ENCODE measurements around the gene GOLGA8R.
"Not testable (repeated sequence)": the region's sequence is repeated elsewhere in the genome, so short reads cannot be mapped to it uniquely, and the experiment has no call there.

Gene GOLGA8R

DNA sequence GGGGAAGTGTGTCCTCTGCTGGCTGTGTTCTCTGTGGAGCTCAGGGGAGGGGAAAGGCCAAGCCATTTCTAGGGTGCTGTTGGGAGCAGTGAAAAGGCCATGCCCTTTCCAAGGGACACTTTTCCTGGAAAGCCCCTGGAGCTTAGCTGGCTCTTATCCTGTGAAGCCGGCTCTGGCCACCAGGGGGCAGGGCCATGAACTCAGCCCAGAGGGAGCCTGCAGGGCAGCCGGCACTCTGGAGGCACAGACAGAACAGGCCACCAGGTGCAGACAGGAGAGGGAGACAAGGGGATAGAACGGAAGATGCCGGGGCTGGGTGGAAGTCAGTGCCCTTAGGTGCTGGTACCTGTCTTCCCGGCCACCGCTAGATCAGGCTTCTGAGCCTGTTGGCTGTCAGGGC lies 15.1 kb downstream of the GOLGA8R start:
- H3K27ac ChIP-seq (ENCODE audit: insufficient read depth in 1 of 2, low read depth in 1 of 2, low read length in 2 of 2, poor library complexity in 1 of 2, severe bottlenecking in 2 of 2); H3K9me3 ChIP-seq (ENCODE audit: control extremely low read depth in 1 of 5, control insufficient read depth in 4 of 5, insufficient read depth in 2 of 5, low read depth in 1 of 5, low read length in 4 of 5); DNase-seq; POLR2A ChIA-PET; CTCF ChIA-PET; H3K27me3 ChIP-seq (replicated peaks in 2 of 5; ENCODE audit: control insufficient read depth in 4 of 5, insufficient read depth in 5 of 5, low read length in 4 of 5); H3K4me3 ChIP-seq (ENCODE audit: control insufficient read depth in 1 of 7, extremely low read depth in 1 of 7, insufficient read depth in 4 of 7, low read depth in 2 of 7, low read length in 6 of 7); H3K4me1 ChIP-seq (ENCODE audit: control extremely low read depth in 1 of 4, control insufficient read depth in 4 of 4, insufficient read depth in 4 of 4, low read length in 3 of 4); H3K36me3 ChIP-seq (ENCODE audit: control insufficient read depth in 4 of 4, insufficient read depth in 4 of 4, low read length in 3 of 4): not testable (repeated sequence)
- WGBS (ENCODE audit: insufficient coverage) = no CpG with 5 or more reads among the region's 6 CpGs

DNA sequence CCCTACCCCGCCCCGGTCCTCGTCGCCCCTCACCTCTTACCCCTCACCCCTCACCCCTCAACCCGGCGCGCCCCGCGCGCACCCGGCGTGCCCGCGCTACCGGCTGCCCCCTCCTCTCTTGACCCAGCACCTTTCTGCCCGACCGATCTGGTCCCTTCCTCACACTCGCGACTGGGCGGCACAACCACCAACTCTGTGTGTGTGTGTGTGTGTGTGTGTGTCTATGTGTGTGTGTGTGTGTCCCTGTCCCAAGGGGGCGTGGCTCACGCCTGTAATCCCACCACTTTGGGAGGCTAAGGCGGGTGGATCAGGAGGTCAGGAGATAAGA lies 20.4 kb downstream of the GOLGA8R start:
- H3K4me3 ChIP-seq (ENCODE audit: control insufficient read depth in 1 of 7, extremely low read depth in 1 of 7, insufficient read depth in 4 of 7, low read depth in 2 of 7, low read length in 6 of 7); POLR2A ChIA-PET; CTCF ChIA-PET; DNase-seq; H3K9me3 ChIP-seq (ENCODE audit: control extremely low read depth in 1 of 5, control insufficient read depth in 4 of 5, insufficient read depth in 2 of 5, low read depth in 1 of 5, low read length in 4 of 5); H3K27ac ChIP-seq (ENCODE audit: insufficient read depth in 1 of 2, low read depth in 1 of 2, low read length in 2 of 2, poor library complexity in 1 of 2, severe bottlenecking in 2 of 2); H3K27me3 ChIP-seq (replicated peaks in 2 of 5; ENCODE audit: control insufficient read depth in 4 of 5, insufficient read depth in 5 of 5, low read length in 4 of 5); H3K4me1 ChIP-seq (ENCODE audit: control extremely low read depth in 1 of 4, control insufficient read depth in 4 of 4, insufficient read depth in 4 of 4, low read length in 3 of 4); H3K36me3 ChIP-seq (ENCODE audit: control insufficient read depth in 4 of 4, insufficient read depth in 4 of 4, low read length in 3 of 4): not testable (repeated sequence)
- whole genome bisulfite sequencing (ENCODE audit: insufficient coverage) = no CpG with 5 or more reads among the region's 23 CpGs

DNA sequence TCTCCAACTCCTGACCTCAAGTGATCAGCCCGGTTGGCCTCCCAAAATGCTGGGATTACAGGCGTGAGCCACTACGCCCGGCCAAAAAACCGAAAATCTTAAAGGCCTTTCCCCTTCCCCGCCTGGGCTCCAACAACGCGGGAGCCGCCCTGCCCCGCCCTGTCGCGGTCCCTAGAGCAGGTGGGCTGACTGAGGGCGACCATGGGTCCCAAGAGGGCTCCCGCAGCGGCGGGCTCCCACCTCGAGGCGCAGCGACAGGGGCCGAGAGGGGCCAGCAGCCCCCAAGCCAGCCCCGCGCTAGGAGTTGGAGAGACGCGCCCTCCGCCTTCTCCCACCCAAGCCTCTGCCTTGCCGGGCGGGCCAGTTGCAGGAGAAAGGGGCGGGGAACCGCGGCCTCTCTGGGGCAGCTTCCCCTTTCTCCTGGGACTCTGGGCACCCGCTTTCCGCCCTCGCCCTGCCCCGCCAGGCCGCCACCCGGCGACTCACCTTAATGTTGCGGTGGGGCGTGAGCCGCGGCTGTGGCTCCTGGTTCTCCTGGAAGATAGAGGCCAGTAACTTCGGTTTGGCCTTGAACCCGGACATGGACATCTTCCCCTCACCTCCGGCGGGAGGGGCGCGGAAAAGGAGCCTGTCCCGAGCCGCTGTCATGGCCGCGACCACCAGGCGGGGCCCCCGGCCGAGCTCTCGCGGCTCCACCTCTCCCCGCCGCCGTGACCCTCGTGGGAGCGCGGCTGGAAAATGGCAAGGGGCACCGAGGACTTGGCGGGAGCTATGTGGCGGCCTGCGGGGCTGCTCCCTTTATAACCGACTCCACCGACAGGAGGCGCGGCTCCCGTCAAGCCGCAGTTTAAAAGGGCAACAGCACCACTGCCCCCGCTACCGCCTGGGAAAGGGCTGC lies 21.0 kb downstream of the GOLGA8R start, which contains the start of gene CHRFAM7A:
Gene CHRFAM7A (minus strand): TSS at position 775 of the 898 bp plus-strand sequence. CDS start 10,189 bp downstream, outside the sequence.
- CTCF ChIA-PET; H3K4me3 ChIP-seq (ENCODE audit: control insufficient read depth in 1 of 7, extremely low read depth in 1 of 7, insufficient read depth in 4 of 7, low read depth in 2 of 7, low read length in 6 of 7); H3K36me3 ChIP-seq (ENCODE audit: control insufficient read depth in 4 of 4, insufficient read depth in 4 of 4, low read length in 3 of 4); H3K9me3 ChIP-seq (ENCODE audit: control extremely low read depth in 1 of 5, control insufficient read depth in 4 of 5, insufficient read depth in 2 of 5, low read depth in 1 of 5, low read length in 4 of 5); H3K27me3 ChIP-seq (replicated peaks in 2 of 5; ENCODE audit: control insufficient read depth in 4 of 5, insufficient read depth in 5 of 5, low read length in 4 of 5); H3K4me1 ChIP-seq (ENCODE audit: control extremely low read depth in 1 of 4, control insufficient read depth in 4 of 4, insufficient read depth in 4 of 4, low read length in 3 of 4); H3K27ac ChIP-seq (ENCODE audit: insufficient read depth in 1 of 2, low read depth in 1 of 2, low read length in 2 of 2, poor library complexity in 1 of 2, severe bottlenecking in 2 of 2); POLR2A ChIA-PET: not testable (repeated sequence)
- no CpG with 5 or more reads among the region's 74 CpGs for WGBS (ENCODE audit: insufficient coverage)
- DNase-seq = peak in 1 of 3 donors; percentile 20

DNA sequence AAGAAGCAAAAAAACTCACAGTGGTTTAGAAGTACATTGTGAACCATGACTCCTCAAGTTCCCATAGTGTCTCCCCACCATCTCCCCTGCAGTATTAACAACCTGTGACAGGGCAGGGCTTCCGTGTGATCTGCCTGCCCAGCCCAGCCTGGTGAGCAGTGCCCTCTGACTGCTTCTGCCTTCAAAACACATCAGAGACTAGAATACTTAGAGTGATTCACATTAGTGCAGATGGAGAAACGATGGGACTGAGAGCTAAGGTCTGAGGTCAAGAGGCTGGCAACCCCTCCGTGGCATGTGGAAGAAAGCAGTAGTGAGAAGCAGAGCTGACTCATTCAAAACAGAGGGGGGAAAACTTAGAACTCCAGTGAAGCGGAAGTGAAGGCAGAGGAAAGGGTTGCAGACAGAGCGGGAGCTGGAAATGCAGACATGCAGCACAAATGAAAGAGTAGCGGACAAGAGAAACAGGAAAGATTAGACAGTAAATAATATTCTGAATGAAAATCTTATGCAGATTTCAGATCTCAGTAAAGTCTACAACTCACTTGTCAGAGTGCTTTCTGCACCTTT lies 27.7 kb downstream of the GOLGA8R start:
- no CpG with 5 or more reads among the region's 6 CpGs for WGBS (ENCODE audit: insufficient coverage)
- CTCF ChIA-PET; H3K4me3 ChIP-seq (ENCODE audit: control insufficient read depth in 1 of 7, extremely low read depth in 1 of 7, insufficient read depth in 4 of 7, low read depth in 2 of 7, low read length in 6 of 7); POLR2A ChIA-PET; H3K9me3 ChIP-seq (ENCODE audit: control extremely low read depth in 1 of 5, control insufficient read depth in 4 of 5, insufficient read depth in 2 of 5, low read depth in 1 of 5, low read length in 4 of 5); H3K4me1 ChIP-seq (ENCODE audit: control extremely low read depth in 1 of 4, control insufficient read depth in 4 of 4, insufficient read depth in 4 of 4, low read length in 3 of 4); H3K27me3 ChIP-seq (replicated peaks in 2 of 5; ENCODE audit: control insufficient read depth in 4 of 5, insufficient read depth in 5 of 5, low read length in 4 of 5); DNase-seq; H3K36me3 ChIP-seq (ENCODE audit: control insufficient read depth in 4 of 4, insufficient read depth in 4 of 4, low read length in 3 of 4); H3K27ac ChIP-seq (ENCODE audit: insufficient read depth in 1 of 2, low read depth in 1 of 2, low read length in 2 of 2, poor library complexity in 1 of 2, severe bottlenecking in 2 of 2): not testable (repeated sequence)

DNA sequence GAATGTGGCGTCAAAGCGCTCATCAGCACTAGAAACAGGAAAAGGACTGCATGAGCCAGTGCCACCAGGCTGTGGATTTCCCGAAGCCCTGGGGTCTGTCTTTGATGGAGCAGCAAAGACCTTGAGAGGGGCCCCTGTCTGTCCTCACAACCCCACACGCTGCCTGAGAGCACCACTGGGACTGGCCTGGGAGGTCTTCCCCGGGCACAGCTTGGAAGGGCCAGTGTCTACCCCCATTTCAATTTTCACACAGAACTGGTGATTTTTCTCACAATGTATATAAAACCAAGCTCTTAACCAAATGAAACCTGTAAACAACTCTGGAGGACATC lies 37.0 kb downstream of the GOLGA8R start:
- no CpG with 5 or more reads among the region's 5 CpGs for WGBS (ENCODE audit: insufficient coverage)
- CTCF ChIA-PET; POLR2A ChIA-PET; H3K9me3 ChIP-seq (ENCODE audit: control extremely low read depth in 1 of 5, control insufficient read depth in 4 of 5, insufficient read depth in 2 of 5, low read depth in 1 of 5, low read length in 4 of 5); H3K27ac ChIP-seq (ENCODE audit: insufficient read depth in 1 of 2, low read depth in 1 of 2, low read length in 2 of 2, poor library complexity in 1 of 2, severe bottlenecking in 2 of 2); H3K36me3 ChIP-seq (ENCODE audit: control insufficient read depth in 4 of 4, insufficient read depth in 4 of 4, low read length in 3 of 4); DNase-seq; H3K27me3 ChIP-seq (replicated peaks in 2 of 5; ENCODE audit: control insufficient read depth in 4 of 5, insufficient read depth in 5 of 5, low read length in 4 of 5); H3K4me3 ChIP-seq (ENCODE audit: control insufficient read depth in 1 of 7, extremely low read depth in 1 of 7, insufficient read depth in 4 of 7, low read depth in 2 of 7, low read length in 6 of 7); H3K4me1 ChIP-seq (ENCODE audit: control extremely low read depth in 1 of 4, control insufficient read depth in 4 of 4, insufficient read depth in 4 of 4, low read length in 3 of 4): not testable (repeated sequence)

DNA sequence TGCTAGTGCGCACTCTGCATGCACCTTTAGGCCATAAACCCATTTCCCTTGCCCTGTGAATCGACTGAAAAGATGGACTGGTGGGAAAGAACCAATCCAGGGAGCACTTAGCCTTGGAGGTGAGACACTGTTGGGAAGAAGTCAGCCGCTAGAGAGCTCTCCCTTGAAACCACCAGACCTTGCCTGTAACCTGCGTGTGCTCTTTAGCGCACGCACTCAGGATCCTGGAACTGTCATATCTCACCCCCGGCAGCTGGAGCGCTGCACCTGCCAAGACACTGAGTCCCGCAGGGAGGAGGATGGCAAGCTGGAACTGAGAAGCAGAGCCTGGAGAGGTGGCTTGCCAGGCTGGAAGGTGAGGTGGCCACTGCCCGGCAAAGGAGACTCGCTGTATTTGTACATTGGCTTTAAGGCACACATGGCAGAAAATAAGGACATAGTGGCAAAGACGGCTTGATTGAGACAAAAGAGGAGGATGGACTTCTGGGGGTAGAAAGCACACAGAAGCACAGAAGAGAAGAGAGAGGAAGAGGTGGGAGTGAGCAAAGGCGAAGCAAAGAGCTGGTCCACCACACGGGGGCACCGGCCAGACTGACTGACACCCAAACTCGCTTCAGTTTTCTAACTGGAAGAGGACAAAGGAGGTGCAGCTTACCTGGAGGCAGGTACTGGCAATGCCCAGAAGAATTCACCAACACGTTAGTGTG lies 37.5 kb downstream of the GOLGA8R start:
- CTCF ChIA-PET; DNase-seq; H3K27ac ChIP-seq (ENCODE audit: insufficient read depth in 1 of 2, low read depth in 1 of 2, low read length in 2 of 2, poor library complexity in 1 of 2, severe bottlenecking in 2 of 2); H3K36me3 ChIP-seq (ENCODE audit: control insufficient read depth in 4 of 4, insufficient read depth in 4 of 4, low read length in 3 of 4); H3K4me3 ChIP-seq (ENCODE audit: control insufficient read depth in 1 of 7, extremely low read depth in 1 of 7, insufficient read depth in 4 of 7, low read depth in 2 of 7, low read length in 6 of 7); H3K27me3 ChIP-seq (replicated peaks in 2 of 5; ENCODE audit: control insufficient read depth in 4 of 5, insufficient read depth in 5 of 5, low read length in 4 of 5); H3K9me3 ChIP-seq (ENCODE audit: control extremely low read depth in 1 of 5, control insufficient read depth in 4 of 5, insufficient read depth in 2 of 5, low read depth in 1 of 5, low read length in 4 of 5); POLR2A ChIA-PET; H3K4me1 ChIP-seq (ENCODE audit: control extremely low read depth in 1 of 4, control insufficient read depth in 4 of 4, insufficient read depth in 4 of 4, low read length in 3 of 4): not testable (repeated sequence)
- no CpG with 5 or more reads among the region's 17 CpGs for WGBS (ENCODE audit: insufficient coverage)

DNA sequence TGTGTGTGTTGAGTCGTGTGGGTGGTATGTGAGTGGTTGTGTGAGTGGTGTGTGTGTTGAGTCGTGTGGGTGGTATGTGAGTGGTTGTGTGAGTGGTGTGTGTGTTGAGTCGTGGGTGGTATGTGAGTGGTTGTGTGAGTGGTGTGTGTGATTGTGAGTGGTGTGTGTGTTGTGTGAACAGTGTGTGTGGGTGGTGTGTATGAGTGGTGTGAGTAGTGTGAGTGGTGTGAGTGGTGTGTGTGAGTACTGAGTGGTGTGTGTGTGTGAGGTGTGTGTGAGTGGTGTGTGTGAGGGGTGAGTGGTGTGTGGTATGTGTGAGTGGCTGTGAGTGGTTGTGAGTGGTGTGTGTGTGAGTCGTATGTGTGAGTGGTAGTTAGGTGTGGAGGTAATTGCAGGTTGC lies 38.2 kb downstream of the GOLGA8R start:
- DNase-seq; POLR2A ChIA-PET; H3K36me3 ChIP-seq (ENCODE audit: control insufficient read depth in 4 of 4, insufficient read depth in 4 of 4, low read length in 3 of 4); CTCF ChIA-PET; H3K9me3 ChIP-seq (ENCODE audit: control extremely low read depth in 1 of 5, control insufficient read depth in 4 of 5, insufficient read depth in 2 of 5, low read depth in 1 of 5, low read length in 4 of 5); H3K4me3 ChIP-seq (ENCODE audit: control insufficient read depth in 1 of 7, extremely low read depth in 1 of 7, insufficient read depth in 4 of 7, low read depth in 2 of 7, low read length in 6 of 7); H3K27me3 ChIP-seq (replicated peaks in 2 of 5; ENCODE audit: control insufficient read depth in 4 of 5, insufficient read depth in 5 of 5, low read length in 4 of 5); H3K4me1 ChIP-seq (ENCODE audit: control extremely low read depth in 1 of 4, control insufficient read depth in 4 of 4, insufficient read depth in 4 of 4, low read length in 3 of 4); H3K27ac ChIP-seq (ENCODE audit: insufficient read depth in 1 of 2, low read depth in 1 of 2, low read length in 2 of 2, poor library complexity in 1 of 2, severe bottlenecking in 2 of 2): not testable (repeated sequence)
- WGBS (ENCODE audit: insufficient coverage) = 45% methylated on average over 1 of the region's 4 CpGs

Data from common myeloid progenitor, CD34-positive (primary cell).